ENCODE results near the gene PRC1.

The PRC1 gene

DNA sequence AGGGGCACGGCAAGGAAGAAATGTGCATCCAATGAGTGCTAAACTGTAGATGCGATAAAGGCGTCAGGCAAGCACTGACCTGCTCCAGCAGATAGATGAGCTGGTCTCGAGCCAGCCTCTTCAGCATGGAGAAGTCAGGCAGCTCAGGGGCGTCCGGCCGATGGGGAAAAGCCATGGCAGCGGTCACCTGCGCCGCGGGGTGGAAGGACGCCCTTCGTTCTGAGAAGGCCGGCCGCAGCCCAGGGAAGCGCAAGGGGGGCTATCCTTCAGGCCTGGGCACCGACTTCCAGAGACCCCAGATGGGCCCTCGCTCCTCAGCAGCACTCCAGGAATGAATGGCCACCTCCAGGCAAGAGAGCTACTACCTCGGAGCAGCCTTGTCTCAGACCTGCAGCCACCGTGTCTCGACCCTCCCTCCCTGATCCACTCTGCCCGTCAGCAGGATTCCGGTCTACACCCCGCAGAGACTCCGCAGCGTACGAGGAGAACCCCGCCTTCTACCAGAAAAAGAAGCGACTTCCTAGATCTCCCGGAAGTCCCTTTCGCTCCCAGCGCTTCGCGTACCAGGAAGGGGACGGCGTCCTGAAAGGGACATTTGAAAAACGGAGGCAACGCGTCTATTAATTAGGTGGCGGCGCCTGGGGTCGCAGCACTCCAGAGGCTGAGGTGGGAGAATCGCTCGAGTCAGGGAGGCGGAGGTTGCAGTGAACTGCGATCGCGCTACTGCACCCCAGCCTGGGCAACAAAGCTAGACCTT is 27.9 kb upstream of the PRC1 start, which contains the start of gene VPS33B:
TSS of gene VPS33B (minus strand) at position 520 of the 757 bp plus-strand sequence. CDS start at position 175, 345 bp downstream.
- peak within 1 kb of the TSS; percentile 92 for H3K4me2 ChIP-seq (ENCODE audit: low read depth, low read length)
- peak; percentile 85 for DNase-seq
- H3K9me3 ChIP-seq (replicated peaks; ENCODE audit: insufficient read depth, low read length), result no peaks in the 10 kb centered on the region
- peak within 1 kb of the TSS; percentile 9; the same call in 1 of the 2 replicates for H3K27ac ChIP-seq (ENCODE audit: low read length)
- peak within 1 kb of the TSS; percentile 96 for H3K4me3 ChIP-seq (ENCODE audit: low read length)
- H3K9me2 ChIP-seq (replicated peaks; ENCODE audit: insufficient read depth, low read length), result no peaks in the 10 kb centered on the region
- peaks cover 6% of the 10 kb centered on the region for H3K4me1 ChIP-seq (ENCODE audit: low read length)
- peaks cover 32% of the 10 kb centered on the region for H3K79me2 ChIP-seq (ENCODE audit: low read length)
- peak within 1 kb of the TSS; percentile 82 for H3K9ac ChIP-seq (ENCODE audit: low read length)
- H4K20me1 ChIP-seq (ENCODE audit: insufficient read depth, low read length), result no peaks in the 10 kb centered on the region
- H2AFZ ChIP-seq (ENCODE audit: low read length), result peak within 1 kb of the TSS; percentile 84
- H3F3A ChIP-seq (ENCODE audit: insufficient read depth, low read length), result no peaks in the 10 kb centered on the region
- no peaks in the 10 kb centered on the region for H3K27me3 ChIP-seq (replicated peaks; ENCODE audit: insufficient read depth, low read length)
- TF ChIP-seq, protein P1, sequence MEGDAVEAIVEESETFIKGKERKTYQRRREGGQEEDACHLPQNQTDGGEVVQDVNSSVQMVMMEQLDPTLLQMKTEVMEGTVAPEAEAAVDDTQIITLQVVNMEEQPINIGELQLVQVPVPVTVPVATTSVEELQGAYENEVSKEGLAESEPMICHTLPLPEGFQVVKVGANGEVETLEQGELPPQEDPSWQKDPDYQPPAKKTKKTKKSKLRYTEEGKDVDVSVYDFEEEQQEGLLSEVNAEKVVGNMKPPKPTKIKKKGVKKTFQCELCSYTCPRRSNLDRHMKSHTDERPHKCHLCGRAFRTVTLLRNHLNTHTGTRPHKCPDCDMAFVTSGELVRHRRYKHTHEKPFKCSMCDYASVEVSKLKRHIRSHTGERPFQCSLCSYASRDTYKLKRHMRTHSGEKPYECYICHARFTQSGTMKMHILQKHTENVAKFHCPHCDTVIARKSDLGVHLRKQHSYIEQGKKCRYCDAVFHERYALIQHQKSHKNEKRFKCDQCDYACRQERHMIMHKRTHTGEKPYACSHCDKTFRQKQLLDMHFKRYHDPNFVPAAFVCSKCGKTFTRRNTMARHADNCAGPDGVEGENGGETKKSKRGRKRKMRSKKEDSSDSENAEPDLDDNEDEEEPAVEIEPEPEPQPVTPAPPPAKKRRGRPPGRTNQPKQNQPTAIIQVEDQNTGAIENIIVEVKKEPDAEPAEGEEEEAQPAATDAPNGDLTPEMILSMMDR (IDR thresholded peaks at IDR 0.05; ENCODE audit: low read length), result no peak
- no peak for TF ChIP-seq EZH2phosphoT487 (IDR thresholded peaks at IDR 0.05; ENCODE audit: low read length)
- no peak for TF ChIP-seq EZH2 (optimal IDR thresholded peaks at IDR 0.05; ENCODE audit: low read depth, low read length)
- H3K36me3 ChIP-seq (replicated peaks; ENCODE audit: insufficient read depth, low read length), result no peaks in the 10 kb centered on the region

DNA sequence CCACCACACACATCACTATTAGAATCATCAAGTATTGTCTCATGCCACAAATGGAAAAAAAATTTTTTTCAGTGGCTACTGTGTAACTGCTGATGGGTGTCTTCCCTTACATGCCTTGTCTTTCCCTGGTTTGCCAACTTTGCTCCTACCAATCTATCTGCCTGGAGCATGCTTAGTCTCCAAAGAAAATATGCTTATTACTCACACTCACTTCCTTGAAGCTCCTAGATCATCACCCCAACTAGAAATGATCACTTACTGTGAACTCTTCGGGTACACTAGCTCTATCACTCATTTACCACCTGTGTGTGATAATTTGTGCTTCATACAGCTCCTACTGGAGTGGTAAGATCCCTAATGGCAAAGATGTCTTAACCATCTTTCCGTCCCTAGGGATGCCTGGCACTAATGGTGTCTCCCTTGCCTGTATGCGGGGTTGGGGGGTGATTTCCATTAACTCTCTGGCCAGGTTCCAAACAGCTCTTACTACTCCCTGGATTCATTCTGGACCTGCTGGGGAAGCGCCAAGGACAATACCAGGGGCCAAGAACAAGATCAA is 27.3 kb upstream of the PRC1 start:
- Histone ChIP-seq H3K9ac (ENCODE audit: low read length) (peak overlapping the region; percentile 82), H3F3A (ENCODE audit: insufficient read depth, low read length) (no peaks in the 10 kb centered on the region), H2AFZ (ENCODE audit: low read length) (peak overlapping the region; percentile 84), H3K9me3 (replicated peaks; ENCODE audit: insufficient read depth, low read length) (no peaks in the 10 kb centered on the region), H3K27ac (ENCODE audit: low read length) (no peak overlapping the region), H3K4me3 (ENCODE audit: low read length) (peak overlapping the region; percentile 96), H3K4me2 (ENCODE audit: low read depth, low read length) (peak overlapping the region; percentile 92), H3K27me3 (replicated peaks; ENCODE audit: insufficient read depth, low read length) (no peaks in the 10 kb centered on the region), H3K79me2 (ENCODE audit: low read length) (peaks cover 35% of the 10 kb centered on the region), H3K9me2 (replicated peaks; ENCODE audit: insufficient read depth, low read length) (no peaks in the 10 kb centered on the region), H3K36me3 (replicated peaks; ENCODE audit: insufficient read depth, low read length) (no peaks in the 10 kb centered on the region), H4K20me1 (ENCODE audit: insufficient read depth, low read length) (no peaks in the 10 kb centered on the region), H3K4me1 (ENCODE audit: low read length) (peaks cover 6% of the 10 kb centered on the region)
- TF ChIP-seq EZH2 (optimal IDR thresholded peaks at IDR 0.05; ENCODE audit: low read depth, low read length), result no peak
- TF ChIP-seq, protein P1 (IDR thresholded peaks at IDR 0.05; ENCODE audit: low read length), result no peak
- TF ChIP-seq EZH2phosphoT487 (IDR thresholded peaks at IDR 0.05; ENCODE audit: low read length), result no peak
- no peak for DNase-seq

DNA sequence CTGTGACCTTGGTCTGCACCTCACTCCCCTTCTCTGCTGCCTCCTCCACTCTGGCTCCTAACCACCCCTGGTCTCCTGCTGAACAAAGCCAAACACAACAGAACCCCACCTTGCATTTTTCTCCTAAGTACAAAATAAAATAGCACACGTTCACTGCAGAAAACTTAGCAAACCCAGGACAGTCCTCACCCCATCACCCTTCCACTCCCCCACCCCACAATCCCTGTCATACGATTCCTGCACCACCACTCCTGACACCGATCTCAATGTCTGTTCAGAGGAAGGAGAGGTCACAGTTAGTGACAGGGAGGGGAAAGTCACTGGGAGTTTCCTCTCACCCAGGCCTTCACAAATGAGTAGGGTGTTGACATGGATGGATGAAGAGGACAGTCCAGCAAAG is 23.8 kb upstream of the PRC1 start:
- Histone ChIP-seq H3K9me3 (replicated peaks; ENCODE audit: insufficient read depth, low read length) (no peaks in the 10 kb centered on the region), H3K4me2 (ENCODE audit: low read depth, low read length) (no peak overlapping the region), H3K79me2 (ENCODE audit: low read length) (peaks cover 36% of the 10 kb centered on the region), H3K4me1 (ENCODE audit: low read length) (peaks cover 6% of the 10 kb centered on the region), H3K27ac (ENCODE audit: low read length) (no peak overlapping the region), H3K9me2 (replicated peaks; ENCODE audit: insufficient read depth, low read length) (no peaks in the 10 kb centered on the region), H3K4me3 (ENCODE audit: low read length) (no peak overlapping the region), H3K9ac (ENCODE audit: low read length) (no peak overlapping the region), H3K27me3 (replicated peaks; ENCODE audit: insufficient read depth, low read length) (no peaks in the 10 kb centered on the region), H3F3A (ENCODE audit: insufficient read depth, low read length) (no peaks in the 10 kb centered on the region), H4K20me1 (ENCODE audit: insufficient read depth, low read length) (no peaks in the 10 kb centered on the region), H2AFZ (ENCODE audit: low read length) (no peak overlapping the region), H3K36me3 (replicated peaks; ENCODE audit: insufficient read depth, low read length) (no peaks in the 10 kb centered on the region)
- TF ChIP-seq EZH2phosphoT487 (IDR thresholded peaks at IDR 0.05; ENCODE audit: low read length) (no peak), EZH2 (optimal IDR thresholded peaks at IDR 0.05; ENCODE audit: low read depth, low read length) (no peak)
- TF ChIP-seq, protein P1 (IDR thresholded peaks at IDR 0.05; ENCODE audit: low read length), result no peak
- DNase-seq, result no peak
